ENCODE results near the gene NME5.
"Not testable (repeated sequence)": the region's sequence is repeated elsewhere in the genome, so short reads cannot be mapped to it uniquely, and the experiment has no call there.

- TF ChIP-seq CTCF (conservative IDR thresholded peaks at IDR 0.05 in 1 of 2, IDR thresholded peaks at IDR 0.05 in 1 of 2; ENCODE audit: low read depth in 1 of 2, low read length in 2 of 2); EZH2 (IDR thresholded peaks at IDR 0.05; ENCODE audit: low read length, missing control alignments): not testable (repeated sequence)
These were observed 16.7 kb upstream of the NME5 start for GRCh38 chr5:138155977-138156376.
